Adipocyte (in vitro differentiated cells): ENCODE data around the gene TMEM156.
A peak's percentile ranks its signal among the peaks of the same experiment; 100 is the strongest.
"Not testable (repeated sequence)": the region's sequence is repeated elsewhere in the genome, so short reads cannot be mapped to it uniquely, and the experiment has no call there.

Experiments used
- DNase-seq: peaks from one replicate; pipeline ENCODE4 v3.0.0-alpha.2; 2015; ENCODE audit warnings: low read depth
- H3K27me3 ChIP-seq: replicated peaks from 2 replicates; pipeline ENCODE4 v1.7.0; 2013; ENCODE audit warnings: mild to moderate bottlenecking, low read length, moderate library complexity; ENCODE audit not compliant: control insufficient read depth, insufficient read depth
- H3K36me3 ChIP-seq: 2 replicates; pipeline ENCODE4 v1.7.0; 2013; ENCODE audit warnings: low read length, mild to moderate bottlenecking, moderate library complexity; ENCODE audit not compliant: control insufficient read depth, insufficient read depth, severe bottlenecking
- H3K4me1 ChIP-seq: 2 replicates; pipeline ENCODE4 v1.7.0; 2013; ENCODE audit warnings: mild to moderate bottlenecking, low read length, moderate library complexity; ENCODE audit not compliant: control insufficient read depth, insufficient read depth
- H3K4me3 ChIP-seq: 2 replicates; pipeline ENCODE4 v1.7.0; 2013; ENCODE audit warnings: mild to moderate bottlenecking, low read length, moderate library complexity
- H3K9ac ChIP-seq: 2 replicates; pipeline ENCODE4 v1.7.0; 2013; ENCODE audit warnings: mild to moderate bottlenecking, low read length, moderate library complexity
- H3K9me3 ChIP-seq: 2 replicates; pipeline ENCODE4 v1.7.0; 2013; ENCODE audit warnings: mild to moderate bottlenecking, low read length, moderate library complexity; ENCODE audit not compliant: control insufficient read depth

Gene TMEM156

DNA sequence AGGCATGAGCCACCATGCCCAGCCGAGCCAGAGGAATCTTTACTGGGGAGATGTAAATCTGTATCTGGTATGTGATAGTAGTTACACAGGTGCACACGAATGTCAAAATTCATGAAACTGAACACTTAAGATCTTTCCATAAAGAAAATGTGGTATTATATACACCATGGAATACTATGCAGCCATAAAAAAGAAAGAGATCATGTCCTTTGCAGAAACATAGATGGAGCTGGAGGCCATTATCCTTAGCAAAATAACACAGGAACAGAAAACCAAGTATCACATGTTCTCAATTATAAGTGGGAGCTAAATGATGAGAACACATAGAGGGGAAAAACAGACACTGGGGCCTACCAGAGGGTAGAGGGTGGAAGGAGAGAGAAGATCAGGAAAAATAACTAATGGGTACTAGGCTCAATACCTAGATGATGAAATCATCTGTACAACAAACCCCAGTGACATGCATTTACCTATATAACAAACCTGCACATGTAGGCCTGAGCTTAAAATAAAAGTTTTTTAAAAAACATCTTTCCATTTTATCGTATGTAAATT, 7.8 kb downstream of the TMEM156 start:
- no peaks in the 10 kb centered on the region for H3K27me3 ChIP-seq
- no peaks in the 10 kb centered on the region for H3K9me3 ChIP-seq
- H3K36me3 ChIP-seq: no peaks in the 10 kb centered on the region

DNA sequence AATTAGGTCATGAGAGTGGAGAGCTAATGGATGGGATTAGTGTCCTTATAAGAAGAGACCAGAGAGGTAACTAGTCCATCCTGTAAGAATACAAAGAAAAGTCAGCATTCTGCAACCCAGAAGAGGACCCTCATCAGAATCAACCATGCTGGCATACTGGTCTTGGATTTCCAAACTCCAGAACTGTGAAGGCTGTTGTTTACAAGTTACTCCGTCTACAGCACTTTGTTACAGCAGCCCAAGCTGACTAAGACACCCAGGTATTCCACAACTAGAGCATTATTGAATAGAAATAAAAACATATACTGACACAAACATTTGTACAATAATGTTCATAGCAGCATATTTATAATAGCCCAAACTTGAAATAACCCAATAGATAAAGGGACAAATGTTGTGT, 9.2 kb downstream of the TMEM156 start:
- Histone ChIP-seq H3K4me3 (no peak overlapping the region), H3K4me1 (peaks cover 6% of the 10 kb centered on the region), H3K27me3 (no peaks in the 10 kb centered on the region), H3K9ac (no peak overlapping the region), H3K36me3 (no peaks in the 10 kb centered on the region), H3K9me3 (no peaks in the 10 kb centered on the region)
- DNase-seq: no peak

More for the DNA sequence above, 7.8 kb downstream of the TMEM156 start:
- no peak for DNase-seq
- H3K4me3 ChIP-seq: no peak overlapping the region
- no peak overlapping the region for H3K9ac ChIP-seq
- peaks cover 9% of the 10 kb centered on the region for H3K4me1 ChIP-seq

DNA sequence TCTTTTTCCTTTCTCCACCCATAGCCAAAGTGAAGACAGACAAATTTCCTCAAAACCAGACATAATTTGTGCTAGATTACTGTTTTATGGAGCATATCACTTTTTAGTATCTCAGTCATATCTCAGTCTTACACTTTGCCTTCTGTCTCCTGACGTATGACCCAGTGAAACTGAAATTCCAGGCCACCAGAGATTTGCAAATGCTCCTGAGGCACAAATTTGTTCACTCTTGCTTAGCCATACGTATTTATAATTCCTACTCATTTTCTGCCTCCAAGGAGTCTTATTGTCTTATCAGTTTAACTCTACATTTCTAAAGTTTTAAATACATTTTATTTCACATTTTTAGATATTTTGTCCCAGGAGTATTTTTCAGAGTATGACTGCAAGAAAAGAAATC, 10.0 kb downstream of the TMEM156 start:
- H3K27me3 ChIP-seq: no peaks in the 10 kb centered on the region
- DNase-seq: no peak
- H3K4me3 ChIP-seq: no peak overlapping the region
- peaks cover 6% of the 10 kb centered on the region for H3K4me1 ChIP-seq
- H3K9ac ChIP-seq: no peak overlapping the region
- no peaks in the 10 kb centered on the region for H3K36me3 ChIP-seq
- no peaks in the 10 kb centered on the region for H3K9me3 ChIP-seq

DNA sequence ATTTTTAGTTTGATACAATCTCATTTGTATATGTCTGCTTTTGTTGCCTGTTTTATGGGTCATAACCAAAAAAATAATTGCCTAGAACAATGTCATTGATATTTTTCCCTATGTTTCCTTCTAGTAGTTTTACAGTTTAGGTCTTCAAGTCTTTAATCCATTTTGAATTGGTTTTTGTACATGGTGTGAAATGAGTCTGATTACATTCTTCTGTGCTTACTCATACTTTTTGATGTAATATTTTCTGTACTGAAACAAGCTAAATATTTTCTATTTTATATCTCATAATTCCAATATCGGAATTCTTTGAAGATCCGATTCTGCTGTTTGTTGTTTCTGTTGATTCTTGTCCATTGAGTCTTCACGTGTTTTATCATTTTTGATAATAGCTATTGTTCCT, 10.6 kb downstream of the TMEM156 start:
- no peaks in the 10 kb centered on the region for H3K27me3 ChIP-seq
- no peaks in the 10 kb centered on the region for H3K36me3 ChIP-seq
- DNase-seq: no peak
- H3K4me1 ChIP-seq: peaks cover 6% of the 10 kb centered on the region
- no peak overlapping the region for H3K9ac ChIP-seq
- H3K9me3 ChIP-seq: no peaks in the 10 kb centered on the region
- H3K4me3 ChIP-seq: no peak overlapping the region

DNA sequence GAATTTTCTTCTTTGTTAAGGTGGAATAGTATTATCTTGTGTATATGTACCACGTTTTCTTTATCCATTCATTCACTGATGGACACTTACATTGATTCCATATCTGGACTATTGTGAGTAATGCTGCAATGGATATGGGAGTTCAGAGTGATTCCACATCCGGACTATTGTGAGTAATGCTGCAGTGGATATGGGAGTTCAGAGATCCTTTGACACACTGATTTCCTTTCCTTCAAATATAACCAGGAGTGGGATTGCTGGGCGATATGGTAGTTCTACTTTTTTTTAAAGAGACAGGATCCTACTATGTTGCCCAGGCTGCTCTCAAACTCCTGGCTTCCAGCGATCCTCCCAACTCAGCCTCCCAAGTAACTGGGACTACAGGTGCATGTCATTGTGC, 12.1 kb downstream of the TMEM156 start:
- no peaks in the 10 kb centered on the region for H3K27me3 ChIP-seq
- H3K36me3 ChIP-seq: no peaks in the 10 kb centered on the region
- no peak overlapping the region for H3K9ac ChIP-seq
- H3K9me3 ChIP-seq: peaks cover 7% of the 10 kb centered on the region
- no peaks in the 10 kb centered on the region for H3K4me1 ChIP-seq
- H3K4me3 ChIP-seq: no peak overlapping the region
- no peak for DNase-seq

DNA sequence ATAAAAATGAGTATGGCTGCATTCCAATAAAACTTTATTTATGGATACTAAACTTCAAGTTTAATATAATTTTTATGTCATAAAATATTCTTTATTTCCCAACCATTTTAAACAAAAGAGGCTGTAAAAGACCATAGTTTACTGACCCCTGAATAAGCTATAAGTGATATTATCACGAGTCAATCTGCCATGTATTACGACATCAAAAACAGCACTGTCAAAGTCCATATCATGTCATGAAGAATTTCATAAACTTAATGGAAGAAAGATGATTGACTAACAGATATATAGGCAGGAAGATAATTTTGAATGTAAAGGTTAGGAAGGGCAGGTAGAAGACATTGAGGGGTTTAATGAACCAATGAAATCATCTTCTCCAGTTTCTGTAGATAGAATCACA, 18.2 kb downstream of the TMEM156 start:
- Histone ChIP-seq H3K9ac (no peak overlapping the region), H3K9me3 (peaks cover 7% of the 10 kb centered on the region), H3K4me1 (no peaks in the 10 kb centered on the region), H3K36me3 (no peaks in the 10 kb centered on the region), H3K4me3 (no peak overlapping the region), H3K27me3 (no peaks in the 10 kb centered on the region)
- no peak for DNase-seq

DNA sequence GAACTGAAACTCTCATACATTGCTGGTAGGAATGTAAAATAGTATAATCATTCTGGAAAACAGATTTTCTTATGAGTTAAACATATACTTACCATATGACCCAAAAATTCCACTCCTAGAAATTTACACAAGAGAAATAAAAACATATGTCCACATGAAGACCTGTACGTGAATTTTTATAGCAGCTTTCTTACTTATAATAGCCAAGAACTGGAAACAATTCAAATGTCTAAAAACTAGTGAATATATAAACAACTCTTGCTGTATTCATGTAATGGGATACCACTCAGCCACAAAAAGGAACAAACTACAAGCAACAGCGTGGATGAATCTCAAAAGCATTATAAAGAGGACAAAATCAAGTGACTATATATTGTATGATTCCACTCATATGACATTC, 27.5 kb downstream of the TMEM156 start:
- Histone ChIP-seq H3K4me1 (no peaks in the 10 kb centered on the region), H3K9me3 (peaks cover 2% of the 10 kb centered on the region), H3K9ac (no peak overlapping the region), H3K4me3 (no peak overlapping the region), H3K36me3 (no peaks in the 10 kb centered on the region), H3K27me3 (no peaks in the 10 kb centered on the region)
- DNase-seq: peak; percentile 16

DNA sequence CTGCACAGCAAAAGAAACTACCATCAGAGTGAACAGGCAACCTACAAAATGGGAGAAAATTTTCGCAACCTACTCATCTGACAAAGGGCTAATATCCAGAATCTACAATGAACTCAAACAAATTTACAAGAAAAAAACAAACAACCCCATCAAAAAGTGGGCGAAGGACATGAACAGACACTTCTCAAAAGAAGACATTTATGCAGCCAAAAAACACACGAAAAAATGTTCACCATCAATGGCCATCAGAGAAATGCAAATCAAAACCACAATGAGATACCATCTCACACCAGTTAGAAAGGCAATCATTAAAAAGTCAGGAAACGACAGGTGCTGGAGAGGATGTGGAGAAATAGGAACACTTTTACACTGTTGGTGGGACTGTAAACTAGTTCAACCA, 30.2 kb downstream of the TMEM156 start:
- H3K36me3 ChIP-seq, H3K9ac ChIP-seq, H3K4me3 ChIP-seq, H3K9me3 ChIP-seq, H3K4me1 ChIP-seq, H3K27me3 ChIP-seq, DNase-seq: not testable (repeated sequence)

DNA sequence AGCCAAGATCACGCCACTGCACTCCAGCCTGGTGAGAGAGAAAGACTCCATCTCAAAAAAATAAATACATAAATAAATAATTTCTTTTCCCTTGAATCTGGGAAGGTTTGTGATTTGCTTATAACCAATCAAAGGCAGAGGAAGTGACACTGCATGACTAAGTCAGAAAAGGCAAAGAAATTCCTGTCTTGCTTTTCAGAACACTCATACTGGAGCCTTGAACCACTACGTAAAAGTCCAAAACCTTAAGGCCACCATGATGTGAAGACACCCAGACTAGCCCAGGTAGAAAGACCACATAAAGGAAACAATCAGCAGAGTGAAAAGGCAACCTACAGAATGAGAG, 36.6 kb downstream of the TMEM156 start:
- Histone ChIP-seq H3K4me3 (peak overlapping the region; percentile 46), H3K9ac (peak overlapping the region; percentile 45), H3K36me3 (no peaks in the 10 kb centered on the region), H3K4me1 (peaks cover 10% of the 10 kb centered on the region), H3K9me3 (peaks cover 7% of the 10 kb centered on the region), H3K27me3 (no peaks in the 10 kb centered on the region)
- no peak for DNase-seq

DNA sequence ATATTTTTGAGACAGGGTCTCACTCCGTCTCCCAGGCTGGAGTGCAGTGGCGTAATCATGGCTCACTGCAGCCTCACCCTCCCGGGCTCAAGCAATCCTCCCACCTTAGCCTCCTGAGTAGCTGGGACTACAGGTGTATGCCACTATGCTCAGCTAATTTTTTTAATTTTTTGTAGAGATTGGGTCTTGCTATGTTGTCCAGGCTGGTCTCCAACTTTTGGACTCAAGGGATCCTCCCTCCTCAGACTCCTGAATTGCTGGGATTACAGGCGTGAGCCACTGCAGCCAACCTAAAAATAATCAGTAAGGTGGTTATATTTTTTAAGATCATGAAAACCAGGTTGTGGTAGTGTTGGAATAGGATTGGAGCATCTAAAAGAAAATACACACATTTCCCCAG, 38.1 kb downstream of the TMEM156 start:
- Histone ChIP-seq H3K9ac (no peak overlapping the region), H3K4me1 (peaks cover 10% of the 10 kb centered on the region), H3K27me3 (no peaks in the 10 kb centered on the region), H3K36me3 (no peaks in the 10 kb centered on the region), H3K9me3 (no peaks in the 10 kb centered on the region), H3K4me3 (no peak overlapping the region)
- DNase-seq: no peak

DNA sequence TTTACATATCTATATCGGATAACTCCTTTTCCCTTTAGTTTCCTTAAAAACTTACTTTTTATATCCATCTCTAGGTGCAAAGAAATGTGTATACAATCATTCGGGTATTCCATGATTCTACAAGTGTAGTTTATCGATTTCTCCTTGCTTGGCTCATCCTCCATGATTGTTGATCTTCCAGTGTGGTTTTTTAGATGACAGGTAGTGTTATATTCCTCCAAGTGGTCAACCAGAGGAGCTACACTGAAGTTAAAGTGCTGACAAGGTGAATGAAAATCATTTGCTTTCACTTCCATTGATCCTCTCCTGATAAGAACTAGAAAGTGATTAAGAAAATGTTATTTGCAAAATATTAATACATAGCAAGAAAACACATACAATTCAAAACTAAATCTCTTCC, 38.5 kb downstream of the TMEM156 start:
- no peak for DNase-seq
- Histone ChIP-seq H3K27me3 (no peaks in the 10 kb centered on the region), H3K4me1 (peaks cover 10% of the 10 kb centered on the region), H3K9me3 (no peaks in the 10 kb centered on the region), H3K4me3 (no peak overlapping the region), H3K36me3 (no peaks in the 10 kb centered on the region), H3K9ac (no peak overlapping the region)

DNA sequence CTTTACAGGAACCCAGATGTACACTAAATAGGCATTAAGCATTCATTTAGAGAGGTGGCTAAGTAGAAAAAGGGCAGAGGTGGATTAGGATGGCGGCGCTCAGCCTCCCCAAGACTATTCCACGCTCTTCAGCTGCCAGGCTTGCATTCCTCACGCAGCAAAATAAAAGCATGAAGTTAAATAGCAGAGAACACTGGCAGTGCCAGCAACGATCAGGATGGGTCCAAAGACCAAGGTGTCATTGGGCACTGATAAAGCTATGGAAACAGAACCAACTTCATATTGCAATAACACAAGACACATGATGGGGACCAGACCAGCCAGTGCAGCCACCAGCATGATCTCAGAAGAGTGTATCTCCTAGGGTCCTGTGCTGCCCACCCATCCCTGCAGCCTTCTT, 42.0 kb downstream of the TMEM156 start:
- Histone ChIP-seq H3K36me3 (no peaks in the 10 kb centered on the region), H3K4me1 (peaks cover 7% of the 10 kb centered on the region)
- no peak for DNase-seq

More for the DNA sequence above, 42.0 kb downstream of the TMEM156 start:
- Histone ChIP-seq H3K4me3 (no peak overlapping the region), H3K9me3 (no peaks in the 10 kb centered on the region), H3K9ac (no peak overlapping the region), H3K27me3 (no peaks in the 10 kb centered on the region)
